ENCODE results near the gene ERICH6.

Gene ERICH6

GRCh38 chr3:150736316-150736719 is 32.6 kb upstream of the ERICH6 start:
- TF ChIP-seq CTCF (conservative IDR thresholded peaks at IDR 0.05), result no peak
- no peak overlapping the region for H3K27ac ChIP-seq

GRCh38 chr3:150734795-150735119 is 31.0 kb upstream of the ERICH6 start:
- H3K27ac ChIP-seq, result no peak overlapping the region
- no peak for TF ChIP-seq CTCF (conservative IDR thresholded peaks at IDR 0.05)

GRCh38 chr3:150733936-150734794 is 30.4 kb upstream of the ERICH6 start:
- no peak overlapping the region for H3K27ac ChIP-seq
- no peak for TF ChIP-seq CTCF (conservative IDR thresholded peaks at IDR 0.05)

- no peak overlapping the region for H3K27ac ChIP-seq
- TF ChIP-seq CTCF (conservative IDR thresholded peaks at IDR 0.05), result no peak
Measured at GRCh38 chr3:150733373-150733935, 29.7 kb upstream of the ERICH6 start.

GRCh38 chr3:150729682-150730360 is 26.1 kb upstream of the ERICH6 start:
- TF ChIP-seq CTCF (conservative IDR thresholded peaks at IDR 0.05), result no peak
- no peak overlapping the region for H3K27ac ChIP-seq

- H3K27ac ChIP-seq, result no peak overlapping the region
- no peak for TF ChIP-seq CTCF (conservative IDR thresholded peaks at IDR 0.05)
Measured at GRCh38 chr3:150727653-150728502, 24.2 kb upstream of the ERICH6 start.

GRCh38 chr3:150725548-150725947 is 21.8 kb upstream of the ERICH6 start:
- TF ChIP-seq CTCF (conservative IDR thresholded peaks at IDR 0.05), result no peak
- no peak overlapping the region for H3K27ac ChIP-seq
